Retinal pigment epithelial cell (primary cell): ENCODE measurements around the gene DAPK1.

Source experiments
- DNase-seq: peaks from one replicate; pipeline ENCODE4 v3.0.0-alpha.2; 2010; ENCODE audit warnings: low read depth
- H3K4me3 ChIP-seq: 2 replicates; pipeline ENCODE4 v1.5.1; 2011; ENCODE audit warnings: mild to moderate bottlenecking, low read length, control low read depth, moderate library complexity
- CTCF ChIP-seq: conservative IDR thresholded peaks from 2 replicates; pipeline ENCODE4 v1.5.1; 2011; ENCODE audit warnings: low read depth, low read length, control low read depth, inconsistent platforms

Gene DAPK1

GRCh38 chr9:87681271-87682061 lies 183.8 kb downstream of the DAPK1 start:
- TF ChIP-seq CTCF = no peak
- DNase-seq = no peak
- H3K4me3 ChIP-seq = no peak overlapping the region

GRCh38 chr9:87682085-87682484 lies 184.4 kb downstream of the DAPK1 start:
- no peak for TF ChIP-seq CTCF
- H3K4me3 ChIP-seq = no peak overlapping the region
- DNase-seq = no peak

- no peak for TF ChIP-seq CTCF
- no peak overlapping the region for H3K4me3 ChIP-seq
- DNase-seq = no peak
Measured at GRCh38 chr9:87682618-87683017, 185.0 kb downstream of the DAPK1 start.

- no peak for TF ChIP-seq CTCF
- no peak for DNase-seq
- H3K4me3 ChIP-seq = no peak overlapping the region
Measured at GRCh38 chr9:87683751-87684626, 186.3 kb downstream of the DAPK1 start.

GRCh38 chr9:87684627-87685219 lies 187.1 kb downstream of the DAPK1 start:
- H3K4me3 ChIP-seq = no peak overlapping the region
- peak; percentile 83 for TF ChIP-seq CTCF
- DNase-seq = no peak

- no peak for TF ChIP-seq CTCF
- no peak for DNase-seq
- no peak overlapping the region for H3K4me3 ChIP-seq
Measured at GRCh38 chr9:87685441-87685840, 187.8 kb downstream of the DAPK1 start.
